ENCODE data around the gene OPTC.

The OPTC gene

GRCh38 chr1:203539831-203540546 is 46.0 kb downstream of the OPTC start:
- no peak for ATAC-seq

GRCh38 chr1:203544485-203544884 is 50.5 kb downstream of the OPTC start:
- ATAC-seq = no peak

GRCh38 chr1:203544978-203545816 is 51.2 kb downstream of the OPTC start:
- ATAC-seq = no peak

GRCh38 chr1:203546274-203546673 is 52.3 kb downstream of the OPTC start:
- no peak for ATAC-seq

- ATAC-seq = no peak
Measured at GRCh38 chr1:203547147-203547546, 53.2 kb downstream of the OPTC start.

- ATAC-seq = no peak
Measured at GRCh38 chr1:203547771-203548421, 53.9 kb downstream of the OPTC start.

GRCh38 chr1:203548892-203549291 is 54.9 kb downstream of the OPTC start:
- ATAC-seq = no peak

- ATAC-seq = no peak
Measured at GRCh38 chr1:203549309-203549708, 55.4 kb downstream of the OPTC start.

- no peak for ATAC-seq
Measured at GRCh38 chr1:203550846-203551245, 56.9 kb downstream of the OPTC start.

- ATAC-seq = no peak
Measured at GRCh38 chr1:203551550-203551949, 57.6 kb downstream of the OPTC start.

- no peak for ATAC-seq
Measured at GRCh38 chr1:203553496-203553895, 59.5 kb downstream of the OPTC start.

- no peak for ATAC-seq
Measured at GRCh38 chr1:203554071-203554470, 60.1 kb downstream of the OPTC start.

GRCh38 chr1:203555076-203555475 is 61.1 kb downstream of the OPTC start:
- no peak for ATAC-seq

GRCh38 chr1:203555511-203556046 is 61.6 kb downstream of the OPTC start:
- ATAC-seq = no peak

- no peak for ATAC-seq
Measured at GRCh38 chr1:203556047-203556851, 62.3 kb downstream of the OPTC start.

- no peak for ATAC-seq
Measured at GRCh38 chr1:203557390-203557789, 63.4 kb downstream of the OPTC start.

- ATAC-seq = no peak
Measured at GRCh38 chr1:203558064-203558760, 64.3 kb downstream of the OPTC start.
